Superior temporal gyrus (tissue), 1 donor: ENCODE results near the gene GRK3.

Source experiments
- DNase-seq: peaks from one replicate; pipeline ENCODE4 v3.0.0-alpha.2; 2016; ENCODE audit errors: extremely low spot score

GRK3 gene

DNA sequence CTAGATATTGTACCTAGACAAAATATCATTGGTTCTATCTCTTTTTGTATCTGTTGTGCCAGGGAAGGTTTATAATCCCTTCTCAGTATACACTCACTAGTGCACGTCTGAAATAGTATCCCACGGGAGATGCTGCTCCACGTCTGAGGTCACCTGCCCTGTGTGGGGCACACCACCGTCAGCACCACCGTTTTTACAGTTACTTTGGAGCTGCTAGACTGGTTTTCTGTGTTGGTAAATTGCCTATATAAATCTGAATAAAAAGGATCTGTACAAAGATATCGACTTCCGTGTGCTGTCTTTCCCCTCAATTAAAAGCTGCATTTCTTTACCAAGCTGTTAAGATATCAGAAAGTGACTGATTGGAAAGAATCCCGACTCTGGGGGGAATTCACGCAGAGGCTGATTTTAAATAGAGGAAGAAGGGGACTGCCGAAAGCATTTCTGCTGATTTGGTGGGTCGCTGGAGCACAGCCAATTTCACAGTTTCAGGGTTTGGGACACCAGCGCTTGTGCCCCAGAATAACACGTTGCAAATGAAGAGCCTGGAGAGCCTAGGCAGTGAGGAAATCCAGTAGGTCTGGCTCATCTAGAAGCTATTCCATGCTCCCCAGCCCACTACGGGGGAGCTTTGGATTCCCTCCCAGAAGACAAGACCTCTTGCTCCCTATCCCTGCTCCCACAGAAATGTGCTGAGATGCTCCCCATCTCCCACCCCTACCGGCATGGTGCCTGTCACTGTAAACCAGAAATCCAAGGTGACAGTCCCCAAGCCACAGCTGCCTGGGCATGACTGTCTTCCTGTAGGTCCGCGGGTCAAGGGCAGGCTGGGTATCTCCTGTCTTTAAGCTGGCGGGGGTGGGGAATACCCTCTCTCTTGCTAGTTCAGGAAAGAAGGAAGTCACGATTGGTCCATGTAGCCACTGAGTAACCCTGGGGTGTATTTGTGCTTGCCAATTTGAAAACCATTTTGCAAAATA is 164.8 kb downstream of the GRK3 start:
- no peak for DNase-seq

- no peak for DNase-seq
These were observed 171.2 kb downstream of the GRK3 start for GRCh38 chr22:25735650-25736049.

- DNase-seq: no peak
These were observed 172.0 kb downstream of the GRK3 start for GRCh38 chr22:25736378-25737011.

DNA sequence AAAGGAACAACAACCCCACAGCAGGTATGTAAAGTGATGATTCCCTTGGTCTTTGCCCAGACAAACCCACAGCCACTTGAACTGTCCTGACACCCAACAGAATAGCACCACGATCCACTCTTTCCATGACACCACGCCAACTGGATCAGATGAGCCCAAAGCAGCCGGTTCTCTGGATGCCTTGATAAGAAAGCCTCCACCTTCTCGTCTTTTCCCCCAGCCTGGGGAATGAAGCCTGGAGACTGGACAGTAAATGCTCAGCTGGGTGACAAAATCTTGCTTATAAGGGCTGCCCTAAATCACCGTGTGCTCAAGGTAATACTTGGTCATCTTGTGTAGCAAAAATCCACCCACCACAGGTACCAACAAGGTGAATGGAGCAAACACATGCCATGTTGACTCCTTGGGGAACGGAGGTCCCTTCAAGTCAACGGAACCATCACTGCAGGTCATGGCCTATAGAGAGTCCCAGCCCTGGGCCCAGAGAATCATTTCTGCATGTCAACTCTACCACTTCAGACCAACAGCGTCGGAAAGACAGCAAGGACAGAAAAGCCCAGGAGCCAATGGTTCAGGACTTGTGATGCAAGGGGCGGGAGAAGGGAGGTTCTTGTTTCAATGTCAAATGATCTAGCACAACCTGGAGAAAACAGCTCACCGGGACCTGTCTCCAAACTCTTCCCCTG is 175.3 kb downstream of the GRK3 start:
- DNase-seq: no peak

- no peak for DNase-seq
These were observed 177.5 kb downstream of the GRK3 start, which contains the start of gene MYO18B for GRCh38 chr22:25741692-25742626. TSS of gene MYO18B (plus strand) at chr22:25742188. CDS start at chr22:25761093, 18,905 bp downstream.

DNA sequence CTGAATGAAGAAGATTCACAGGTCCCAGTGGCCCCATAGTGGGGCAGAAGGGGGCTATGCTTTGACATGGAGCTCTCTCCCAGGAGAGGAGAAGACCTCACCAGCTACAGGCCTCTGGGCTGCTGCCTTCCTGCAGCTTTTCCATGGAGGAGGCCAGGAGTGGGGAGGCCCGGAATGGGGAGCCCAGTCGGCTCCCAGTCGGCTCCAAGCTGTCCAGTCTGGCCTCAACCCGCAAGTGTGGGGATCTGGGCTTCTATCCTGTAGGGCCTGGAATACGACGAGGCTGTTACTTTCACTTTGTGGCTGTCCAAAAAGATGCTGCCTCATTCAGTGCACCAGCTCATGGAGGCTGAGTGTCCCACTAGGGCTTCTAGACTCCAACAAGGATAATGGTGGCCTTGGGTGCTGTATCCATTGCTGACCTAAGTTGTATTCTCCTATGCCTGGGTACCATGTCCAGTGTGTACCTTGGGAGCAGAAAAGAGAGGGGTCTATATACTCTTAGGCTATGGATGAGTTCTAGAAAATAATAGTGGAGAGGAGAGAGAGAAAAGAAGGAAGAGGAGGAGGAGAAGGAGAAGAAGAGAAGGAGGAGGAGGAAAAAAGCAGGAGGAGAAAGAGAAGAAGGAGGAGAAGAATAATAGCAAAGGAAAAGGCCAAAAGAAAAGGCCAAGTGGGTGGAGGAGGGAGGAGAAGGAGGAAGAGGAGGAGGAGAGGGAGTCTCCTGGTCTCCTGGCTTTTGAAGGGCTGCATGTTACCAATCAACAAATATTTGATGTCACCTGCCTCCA is 178.6 kb downstream of the GRK3 start:
- DNase-seq: no peak

DNA sequence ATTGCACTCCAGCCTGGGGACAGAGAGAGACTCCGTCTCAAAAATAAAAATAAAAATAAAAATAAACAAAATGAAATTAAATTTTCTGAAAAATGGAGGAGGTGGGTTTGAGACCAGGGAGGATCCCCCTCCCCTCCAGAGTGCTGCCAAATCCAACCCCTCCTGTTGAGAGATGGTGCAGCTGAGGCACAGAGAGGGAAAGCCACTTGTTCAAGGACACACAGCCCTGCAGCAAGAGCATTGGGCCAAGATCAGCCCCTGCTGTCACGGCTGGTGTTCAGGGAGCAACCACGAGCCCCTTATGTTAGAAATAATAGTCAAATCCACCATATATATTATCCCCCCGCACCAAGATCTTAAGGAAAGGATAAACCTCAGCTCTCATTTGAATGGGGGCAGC is 180.2 kb downstream of the GRK3 start:
- no peak for DNase-seq

- DNase-seq: no peak
These were observed 181.0 kb downstream of the GRK3 start for GRCh38 chr22:25745341-25746011.

DNA sequence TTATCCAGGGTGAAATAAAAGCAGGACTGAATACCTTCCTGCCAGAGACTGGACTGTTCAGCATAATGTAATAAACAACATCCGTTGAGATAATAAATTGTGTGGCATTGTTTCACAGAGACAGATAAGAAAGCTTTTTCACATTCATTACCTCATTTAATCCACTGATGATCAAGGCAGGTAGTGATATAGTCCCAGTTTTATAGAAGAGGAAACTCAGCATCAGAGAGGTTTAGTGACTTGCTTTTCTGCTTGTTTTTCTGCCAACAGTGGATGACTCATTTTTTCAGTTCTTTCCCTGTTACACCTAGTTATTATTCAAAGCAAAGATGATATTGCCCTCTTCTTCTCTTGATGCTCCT is 181.5 kb downstream of the GRK3 start:
- no peak for DNase-seq

- no peak for DNase-seq
These were observed 182.9 kb downstream of the GRK3 start for GRCh38 chr22:25747245-25747944.

GRCh38 chr22:25748140-25748539 is 183.7 kb downstream of the GRK3 start:
- no peak for DNase-seq

GRCh38 chr22:25748704-25749103 is 184.2 kb downstream of the GRK3 start:
- DNase-seq: no peak

- no peak for DNase-seq
These were observed 185.1 kb downstream of the GRK3 start for GRCh38 chr22:25749420-25750169.

DNA sequence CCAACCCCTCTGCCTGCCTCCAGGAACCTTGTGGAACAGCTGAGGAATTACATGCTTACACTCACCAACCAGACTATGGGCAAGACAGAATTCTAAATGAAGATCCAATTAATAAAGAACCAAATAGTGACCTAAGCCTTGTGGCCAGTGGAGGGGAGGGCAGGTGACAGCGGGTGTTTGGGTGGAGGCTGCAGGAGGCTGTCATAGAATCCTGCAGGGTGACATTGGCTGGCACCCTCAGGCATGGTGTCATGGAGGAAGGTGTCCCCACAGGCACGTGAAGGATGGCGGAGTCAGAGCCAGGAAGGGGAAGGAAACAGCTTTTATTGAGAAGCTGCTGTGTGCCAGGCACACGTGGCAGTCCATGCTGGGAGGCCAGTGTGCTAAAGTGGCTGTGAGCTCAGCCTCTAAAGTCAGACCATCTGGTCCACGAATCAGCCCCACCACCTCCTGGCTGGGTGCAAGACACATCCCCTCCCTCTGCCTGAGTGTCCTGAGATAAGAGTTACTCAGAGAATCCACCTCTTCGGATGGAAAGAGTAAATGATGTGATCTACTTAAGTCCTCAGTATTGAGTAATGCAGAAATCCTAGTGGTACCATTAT is 186.2 kb downstream of the GRK3 start:
- DNase-seq: no peak

GRCh38 chr22:25751174-25751581 is 186.7 kb downstream of the GRK3 start:
- DNase-seq: no peak

DNA sequence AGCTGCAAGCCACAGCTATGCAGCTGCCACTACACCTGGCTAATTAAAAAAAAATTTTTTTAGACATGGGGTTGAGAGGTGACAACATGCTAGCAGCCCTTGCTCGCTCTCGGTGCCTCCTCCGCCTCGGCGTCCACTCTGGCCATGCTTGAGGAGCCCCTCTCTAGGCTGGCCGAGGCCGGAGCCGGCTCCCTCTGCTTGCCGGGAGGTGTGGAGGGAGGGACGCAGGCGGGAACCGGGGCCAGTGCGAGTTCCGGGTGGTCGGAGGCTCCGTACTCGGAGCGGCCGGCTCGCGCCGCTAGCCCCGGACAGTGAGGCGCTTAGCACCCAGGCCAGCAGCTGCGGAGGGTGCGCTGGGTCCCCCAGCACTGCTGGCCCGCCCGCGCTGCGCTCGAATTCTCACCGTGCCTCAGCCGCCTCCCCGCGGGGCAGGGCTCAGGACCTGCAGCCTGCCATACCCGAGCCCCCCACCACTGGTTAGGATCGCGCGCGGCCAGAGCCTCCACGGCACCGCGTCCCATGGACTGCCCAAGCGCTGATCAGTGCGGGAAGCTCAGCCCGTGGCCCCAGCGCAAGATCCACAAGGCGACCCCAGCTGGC is 188.2 kb downstream of the GRK3 start:
- DNase-seq: no peak

GRCh38 chr22:25753252-25753651 is 188.8 kb downstream of the GRK3 start:
- DNase-seq: no peak
